Suprapubic skin (tissue), 4 donors: ENCODE results near the gene TBC1D32.

Source experiments
- EP300 ChIP-seq: sonication (generic); formaldehyde crosslinking; IDR thresholded peaks from one replicate; pipeline ENCODE4 v1.6.1; 2017; ENCODE audit warnings: antibody characterized with exemption
- POLR2A ChIP-seq, 2 donors: fragments of 450-650 bp; IDR thresholded peaks; one replicate each; pipeline ENCODE4 v1.6.1; 2017; ENCODE audit warnings: antibody characterized with exemption in 2 of 2, mild to moderate bottlenecking in 2 of 2, moderate library complexity in 2 of 2
- POLR2AphosphoS5 ChIP-seq, 3 donors: sonication (generic); formaldehyde crosslinking; IDR thresholded peaks; one replicate each; pipeline ENCODE4 v1.6.1; 2017; ENCODE audit warnings: antibody characterized with exemption in 3 of 3
- TF ChIP-seq, protein P1 (sequence below), 2 donors: fragments of 200-600 bp in 1 of 2; fragments of 450-650 bp in 1 of 2; sonication (generic) in 1 of 2; IDR thresholded peaks; one replicate each; pipeline ENCODE4 v1.5.1; 2016 to 2019; ENCODE audit warnings: antibody characterized with exemption in 2 of 2, mild to moderate bottlenecking in 1 of 2, moderate library complexity in 1 of 2

- TF ChIP-seq, protein P1, sequence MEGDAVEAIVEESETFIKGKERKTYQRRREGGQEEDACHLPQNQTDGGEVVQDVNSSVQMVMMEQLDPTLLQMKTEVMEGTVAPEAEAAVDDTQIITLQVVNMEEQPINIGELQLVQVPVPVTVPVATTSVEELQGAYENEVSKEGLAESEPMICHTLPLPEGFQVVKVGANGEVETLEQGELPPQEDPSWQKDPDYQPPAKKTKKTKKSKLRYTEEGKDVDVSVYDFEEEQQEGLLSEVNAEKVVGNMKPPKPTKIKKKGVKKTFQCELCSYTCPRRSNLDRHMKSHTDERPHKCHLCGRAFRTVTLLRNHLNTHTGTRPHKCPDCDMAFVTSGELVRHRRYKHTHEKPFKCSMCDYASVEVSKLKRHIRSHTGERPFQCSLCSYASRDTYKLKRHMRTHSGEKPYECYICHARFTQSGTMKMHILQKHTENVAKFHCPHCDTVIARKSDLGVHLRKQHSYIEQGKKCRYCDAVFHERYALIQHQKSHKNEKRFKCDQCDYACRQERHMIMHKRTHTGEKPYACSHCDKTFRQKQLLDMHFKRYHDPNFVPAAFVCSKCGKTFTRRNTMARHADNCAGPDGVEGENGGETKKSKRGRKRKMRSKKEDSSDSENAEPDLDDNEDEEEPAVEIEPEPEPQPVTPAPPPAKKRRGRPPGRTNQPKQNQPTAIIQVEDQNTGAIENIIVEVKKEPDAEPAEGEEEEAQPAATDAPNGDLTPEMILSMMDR (IDR thresholded peaks at IDR 0.05), result no peak
- TF ChIP-seq POLR2A (IDR thresholded peaks at IDR 0.05) (no peak), EP300 (no peak), POLR2AphosphoS5 (IDR thresholded peaks at IDR 0.05) (no peak)
Observed at GRCh38 chr6:121349596-121349995, 15.3 kb upstream of the TBC1D32 start.
